ENCODE data around the gene IL6R. TPM values are rescaled to one million over a fixed set of nuclear protein-coding genes. Genes with fewer than 3 reads are reported as not detected.
A peak's percentile ranks its signal among the peaks of the same experiment; 100 is the strongest.

IL6R gene
- total RNA-seq, 3 donors from 2014 or later, result 23.6 to 26.8 (median 24.0) TPM

GRCh38 chr1:154404511-154404931 is 622 bp upstream of the IL6R start:
- H3K4me1 ChIP-seq, result peaks cover 5 to 23% of the 10 kb centered on the region in 2 donors
- no peaks in the 10 kb centered on the region for H3K36me3 ChIP-seq
- H3K27me3 ChIP-seq, result no peaks in the 10 kb centered on the region
- no peak for TF ChIP-seq POLR2A (IDR thresholded peaks at IDR 0.05)
- no peak for TF ChIP-seq POLR2AphosphoS5 (IDR thresholded peaks at IDR 0.05)
- TF ChIP-seq CTCF (IDR thresholded peaks at IDR 0.05), result no peak
- H3K4me3 ChIP-seq, result peak overlapping the region; percentile 79 to 87 (median 85)
- H3K9me3 ChIP-seq, result no peaks in the 10 kb centered on the region
- intact Hi-C loops (cut with DNase I; ENCODE audit: low total_unique reads), result no loop called here
- DNase-seq (ENCODE audit: low spot score in 2 of 2), result no peak
- H3K27ac ChIP-seq, result peak overlapping the region; percentile 96 to 99

GRCh38 chr1:154405747-154406571 is 816 bp downstream of the IL6R start:
- intact Hi-C loops (cut with DNase I; ENCODE audit: low total_unique reads), result no loop called here
- H3K9me3 ChIP-seq, result no peaks in the 10 kb centered on the region
- H3K4me3 ChIP-seq, result peak overlapping the region; percentile 79 to 87 (median 85)
- no peaks in the 10 kb centered on the region for H3K36me3 ChIP-seq
- TF ChIP-seq POLR2A (IDR thresholded peaks at IDR 0.05) (no peak), POLR2AphosphoS5 (IDR thresholded peaks at IDR 0.05) (peak in 2 of 3 donors; percentile 33 to 74), CTCF (IDR thresholded peaks at IDR 0.05) (peak in 2 of 3 donors; percentile 44 to 49)
- H3K27ac ChIP-seq, result peak overlapping the region; percentile 96 to 99
- H3K27me3 ChIP-seq, result no peaks in the 10 kb centered on the region
- H3K4me1 ChIP-seq, result peaks cover 5 to 23% of the 10 kb centered on the region in 2 donors
- peak; percentile 78 to 82 for DNase-seq (ENCODE audit: low spot score in 2 of 2)

GRCh38 chr1:154406572-154406879 is 1.4 kb downstream of the IL6R start:
- intact Hi-C loops (cut with DNase I; ENCODE audit: low total_unique reads), result no loop called here
- H3K9me3 ChIP-seq, result no peaks in the 10 kb centered on the region
- TF ChIP-seq CTCF (IDR thresholded peaks at IDR 0.05) (no peak), POLR2A (IDR thresholded peaks at IDR 0.05) (no peak), POLR2AphosphoS5 (IDR thresholded peaks at IDR 0.05) (no peak)
- H3K4me1 ChIP-seq, result peaks cover 5 to 23% of the 10 kb centered on the region in 2 donors
- peak overlapping the region; percentile 96 to 99 for H3K27ac ChIP-seq
- no peak for DNase-seq (ENCODE audit: low spot score in 2 of 2)
- H3K27me3 ChIP-seq, result no peaks in the 10 kb centered on the region
- no peaks in the 10 kb centered on the region for H3K36me3 ChIP-seq
- peak overlapping the region; percentile 79 to 87 (median 85) for H3K4me3 ChIP-seq

- Histone ChIP-seq H3K36me3 (no peaks in the 10 kb centered on the region), H3K27me3 (no peaks in the 10 kb centered on the region), H3K4me3 (peak overlapping the region; percentile 79 to 87 (median 85)), H3K4me1 (peaks cover 5 to 23% of the 10 kb centered on the region in 2 donors), H3K27ac (peak overlapping the region; percentile 96 to 99), H3K9me3 (no peaks in the 10 kb centered on the region)
- TF ChIP-seq POLR2A (IDR thresholded peaks at IDR 0.05) (no peak), CTCF (IDR thresholded peaks at IDR 0.05) (no peak), POLR2AphosphoS5 (IDR thresholded peaks at IDR 0.05) (no peak)
- no peak for DNase-seq (ENCODE audit: low spot score in 2 of 2)
- intact Hi-C loops (cut with DNase I; ENCODE audit: low total_unique reads), result no loop called here
These were observed 1.7 kb downstream of the IL6R start for GRCh38 chr1:154406886-154407197.
